Colonic mucosa (tissue), 4 donors: ENCODE data around the gene KCNH3. TPM values are rescaled to one million over a fixed set of nuclear protein-coding genes. Genes with fewer than 3 reads are reported as not detected.

Source experiments
- DNase-seq: peaks from one replicate; pipeline ENCODE4 v3.0.0-alpha.2; 2020
- H3K27ac ChIP-seq: fragments of 200-600 bp; one replicate; pipeline ENCODE4 v1.8.0; 2021
- H3K27me3 ChIP-seq: fragments of 200-600 bp; one replicate; pipeline ENCODE4 v1.8.0; 2021
- H3K36me3 ChIP-seq: fragments of 200-600 bp; one replicate; pipeline ENCODE4 v1.8.0; 2021
- H3K4me1 ChIP-seq: fragments of 200-600 bp; one replicate; pipeline ENCODE4 v1.8.0; 2021; ENCODE audit warnings: mild to moderate bottlenecking
- H3K4me3 ChIP-seq: fragments of 200-600 bp; one replicate; pipeline ENCODE4 v1.8.0; 2021
- H3K9ac ChIP-seq, 2 donors: one replicate each; pipeline ENCODE4 v1.7.0; 2013; ENCODE audit warnings: control low read depth in 2 of 2, low read depth in 2 of 2, low read length in 2 of 2
- H3K9me3 ChIP-seq: fragments of 200-600 bp; one replicate; pipeline ENCODE4 v1.8.0; 2021
- CTCF ChIP-seq: fragments of 200-600 bp; IDR thresholded peaks from one replicate; pipeline ENCODE4 v1.8.0; 2022; ENCODE audit warnings: antibody characterized with exemption, mild to moderate bottlenecking
- intact Hi-C: fragments of 100-400 bp; cut with DNase I; formaldehyde crosslinking; loops from one replicate; pipeline ENCODE4 v1.14.1; 2022
- total RNA-seq, 2 donors: library from RNA; stranded (reverse); fragmentation: NEBNext Ultra II Directional in 1 of 2; extraction: Animal tissue kit (Norgen Biotek cat#: 25700) in 1 of 2; gene quantifications; one replicate each; pipeline ENCODE4 v1.2.1, GENCODE V29; 2021
- donor health status: healthy.
- donor health status: DM: no; HTN: no; CAD: no.
- donor health status: DM: no; HTN: no; CAD: no.

Gene KCNH3
- total RNA-seq, 2 donors from 2014 or later: 0.05 to 0.13 TPM

- H3K9me3 ChIP-seq: no peaks in the 10 kb centered on the region
- peak overlapping the region; percentile 1 for H3K4me3 ChIP-seq
- H3K27me3 ChIP-seq: peaks cover 10% of the 10 kb centered on the region
- no peaks in the 10 kb centered on the region for H3K4me1 ChIP-seq
- no peak for TF ChIP-seq CTCF
- peak overlapping the region in 1 of 2 donors; percentile 16 for H3K9ac ChIP-seq
- no peak overlapping the region for H3K27ac ChIP-seq
- DNase-seq: no peak
- intact Hi-C loops: no loop called here
- H3K36me3 ChIP-seq: no peaks in the 10 kb centered on the region
Measured at GRCh38 chr12:49548822-49549648, 10.2 kb downstream of the KCNH3 start.

GRCh38 chr12:49549735-49550692 lies 11.2 kb downstream of the KCNH3 start:
- Histone ChIP-seq H3K4me3 (no peak overlapping the region), H3K27ac (no peak overlapping the region)

GRCh38 chr12:49550693-49551252 lies 11.9 kb downstream of the KCNH3 start:
- H3K9ac ChIP-seq: no peak overlapping the region
- H3K9me3 ChIP-seq: no peaks in the 10 kb centered on the region
- intact Hi-C loops: no loop called here
- no peak overlapping the region for H3K4me3 ChIP-seq
- H3K27me3 ChIP-seq: peaks cover 10% of the 10 kb centered on the region
- no peak for TF ChIP-seq CTCF
- DNase-seq: no peak
- no peaks in the 10 kb centered on the region for H3K36me3 ChIP-seq
- no peaks in the 10 kb centered on the region for H3K4me1 ChIP-seq
- no peak overlapping the region for H3K27ac ChIP-seq

More at GRCh38 chr12:49549735-49550692, 11.2 kb downstream of the KCNH3 start:
- Histone ChIP-seq H3K9ac (no peak overlapping the region), H3K27me3 (peaks cover 10% of the 10 kb centered on the region), H3K4me1 (no peaks in the 10 kb centered on the region), H3K9me3 (no peaks in the 10 kb centered on the region), H3K36me3 (no peaks in the 10 kb centered on the region)
- intact Hi-C loops: no loop called here
- DNase-seq: no peak
- no peak for TF ChIP-seq CTCF

GRCh38 chr12:49552014-49552413 lies 13.2 kb downstream of the KCNH3 start:
- Histone ChIP-seq H3K27me3 (peaks cover 10% of the 10 kb centered on the region), H3K9me3 (no peaks in the 10 kb centered on the region), H3K27ac (no peak overlapping the region), H3K4me3 (no peak overlapping the region), H3K9ac (no peak overlapping the region), H3K36me3 (no peaks in the 10 kb centered on the region), H3K4me1 (no peaks in the 10 kb centered on the region)
- TF ChIP-seq CTCF: no peak
- DNase-seq: no peak
- intact Hi-C loops: no loop called here

GRCh38 chr12:49552425-49552824 lies 13.6 kb downstream of the KCNH3 start:
- Histone ChIP-seq H3K27me3 (peaks cover 10% of the 10 kb centered on the region), H3K9ac (no peak overlapping the region), H3K36me3 (no peaks in the 10 kb centered on the region), H3K4me3 (no peak overlapping the region), H3K27ac (no peak overlapping the region), H3K4me1 (no peaks in the 10 kb centered on the region), H3K9me3 (no peaks in the 10 kb centered on the region)
- intact Hi-C loops: no loop called here
- TF ChIP-seq CTCF: no peak
- DNase-seq: no peak
